GM12892 (cell line): ENCODE measurements around the gene BAK1.

Experiments used
- POLR2A ChIP-seq: IDR thresholded peaks from 2 replicates; pipeline ENCODE4 v1.6.1; 2011; ENCODE audit warnings: low read depth, low read length, control low read depth
- TAF1 ChIP-seq: IDR thresholded peaks from 2 replicates; pipeline ENCODE4 v1.6.1; 2011; ENCODE audit warnings: low read depth, mild to moderate bottlenecking, control low read depth, low read length, borderline replicate concordance

GRCh38 chr6:33549196-33549595 is 30.9 kb downstream of the BAK1 start:
- TF ChIP-seq TAF1 = no peak
- no peak for TF ChIP-seq POLR2A
